Smooth muscle cell (in vitro differentiated cells): ENCODE measurements around the gene SPRN. TPM values are rescaled to one million over a fixed set of nuclear protein-coding genes. Genes with fewer than 3 reads are reported as not detected.
A peak's percentile ranks its signal among the peaks of the same experiment; 100 is the strongest.

ENCODE experiments used
- DNase-seq: peaks from one replicate; lab custom pipeline; 2025; ENCODE audit not compliant: unreplicated experiment; lab: John Stamatoyannopoulos, UW
- H2AFZ ChIP-seq: fragments of 200-600 bp; sonication (generic); 2 replicates; pipeline ENCODE4 v1.6.0; 2016; ENCODE audit warnings: antibody characterized with exemption, low read depth, mild to moderate bottlenecking
- H3F3A ChIP-seq: fragments of 200-600 bp; sonication (generic); 2 replicates; pipeline ENCODE4 v1.6.0; 2017; ENCODE audit warnings: antibody characterized with exemption, low read depth
- H3K27ac ChIP-seq: fragments of 200-600 bp; sonication (generic); 2 replicates; pipeline ENCODE4 v1.5.1; 2016; ENCODE audit warnings: low read depth, mild to moderate bottlenecking
- H3K27me3 ChIP-seq: fragments of 200-600 bp; sonication (generic); 2 replicates; pipeline ENCODE4 v1.6.1; 2016; ENCODE audit warnings: low read depth, mild to moderate bottlenecking
- H3K36me3 ChIP-seq: fragments of 200-600 bp; sonication (generic); 2 replicates; pipeline ENCODE4 v1.5.1; 2016; ENCODE audit warnings: low read depth
- H3K4me1 ChIP-seq: fragments of 200-600 bp; sonication (generic); 2 replicates; pipeline ENCODE4 v1.5.1; 2016; ENCODE audit warnings: low read depth
- H3K4me2 ChIP-seq: fragments of 200-600 bp; sonication (generic); 2 replicates; pipeline ENCODE4 v1.6.0; 2016; ENCODE audit warnings: mild to moderate bottlenecking
- H3K4me3 ChIP-seq: fragments of 200-600 bp; sonication (generic); 2 replicates; pipeline ENCODE4 v1.5.1; 2016; ENCODE audit warnings: mild to moderate bottlenecking
- H3K79me2 ChIP-seq: fragments of 200-600 bp; sonication (generic); 2 replicates; pipeline ENCODE4 v1.6.0; 2016; ENCODE audit warnings: low read depth, mild to moderate bottlenecking
- H3K9ac ChIP-seq: fragments of 200-600 bp; sonication (generic); 2 replicates; pipeline ENCODE4 v1.6.0; 2016; ENCODE audit warnings: low read depth
- H3K9me3 ChIP-seq: fragments of 200-600 bp; sonication (generic); replicated peaks from 2 replicates; pipeline ENCODE4 v1.5.1; 2016; ENCODE audit warnings: low read depth
- H4K20me1 ChIP-seq: fragments of 200-600 bp; sonication (generic); 2 replicates; pipeline ENCODE4 v1.6.0; 2016; ENCODE audit warnings: low read depth
- CTCF ChIP-seq: fragments of 200-600 bp; sonication (generic); IDR thresholded peaks from 2 replicates; pipeline ENCODE4 v1.5.1; 2017; ENCODE audit warnings: borderline replicate concordance, mild to moderate bottlenecking, antibody characterized with exemption; ENCODE audit not compliant: insufficient read depth, poor library complexity, severe bottlenecking
- WGBS: methylation state at CpG from one replicate; pipeline ENCODE4 v1.1.7; 2016; ENCODE audit warnings: low lambda C conversion rate; 5-methylcytosine and 5-hydroxymethylcytosine counted together
- polyA plus RNA-seq: library from polyadenylated mRNA; unstranded; fragments of >200 nt; fragmentation: Nextera tagmentation; extraction: Ambion mirVana; gene quantifications from 2 replicates; pipeline ENCODE4 v1.2.1, GENCODE V29; 2016
- total RNA-seq: library from RNA; depleted of rRNA; stranded (reverse); fragments of >200 nt; gene quantifications from 2 replicates; pipeline ENCODE4 v1.2.3, GENCODE V29; 2014

SPRN gene
- total and polyA plus RNA-seq, 2 experiments from 2014 or later, result 0.13 to 1.00 TPM

GRCh38 chr10:133393401-133394063, 30.9 kb downstream of the SPRN start:
- peak overlapping the region; percentile 67 for H2AFZ ChIP-seq
- no peak overlapping the region for H3K9ac ChIP-seq
- peaks cover 36% of the 10 kb centered on the region for H3K79me2 ChIP-seq
- no peak for DNase-seq
- 28% methylated on average over 27 of the region's 27 CpGs for WGBS
- no peaks in the 10 kb centered on the region for H3K36me3 ChIP-seq
- H4K20me1 ChIP-seq, result no peaks in the 10 kb centered on the region
- H3K4me2 ChIP-seq, result peak overlapping the region; percentile 91
- H3K4me3 ChIP-seq, result peak overlapping the region; percentile 75
- H3K27ac ChIP-seq, result no peak overlapping the region
- no peaks in the 10 kb centered on the region for H3K27me3 ChIP-seq
- H3F3A ChIP-seq, result no peaks in the 10 kb centered on the region
- no peaks in the 10 kb centered on the region for H3K9me3 ChIP-seq
- no peaks in the 10 kb centered on the region for H3K4me1 ChIP-seq
- TF ChIP-seq CTCF, result no peak

DNA sequence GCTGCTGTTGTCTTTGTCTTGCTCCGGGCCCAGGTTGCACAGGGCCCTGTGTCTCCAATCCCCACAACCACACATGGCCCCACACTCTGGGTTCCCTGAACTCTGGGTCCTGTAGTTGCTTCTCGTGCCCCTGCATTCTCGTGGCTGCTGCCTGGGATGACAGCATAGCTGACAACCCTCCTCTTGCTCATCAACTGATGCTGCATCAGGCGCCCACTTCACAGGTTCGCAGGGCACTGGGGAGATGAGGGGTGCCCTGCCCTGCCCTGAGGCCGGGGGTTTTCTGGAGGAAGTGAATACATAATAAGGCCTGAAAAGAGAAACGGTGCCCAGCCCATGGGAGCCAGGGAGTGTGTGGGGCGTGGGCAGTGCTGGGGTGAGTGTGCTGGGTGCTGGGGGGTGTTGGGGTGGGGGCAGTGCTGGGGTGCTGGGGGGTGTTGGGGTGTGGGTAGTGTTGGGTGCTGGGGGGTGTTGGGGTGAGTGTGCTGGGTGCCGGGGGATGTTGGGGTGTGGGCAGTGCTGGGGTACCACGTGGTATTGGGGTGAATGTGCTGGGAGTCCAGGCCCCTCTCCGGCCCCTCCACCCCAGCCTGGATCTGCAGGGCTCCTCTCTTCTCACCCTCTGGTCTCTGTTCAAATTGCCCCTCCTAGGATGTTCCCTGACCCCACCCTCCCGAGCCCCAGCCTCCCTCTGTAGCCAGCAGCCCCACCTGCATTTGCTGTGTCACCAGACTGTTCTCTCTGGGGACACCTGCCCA, 32.5 kb downstream of the SPRN start:
- Histone ChIP-seq H3K27ac (no peak overlapping the region), H3F3A (no peaks in the 10 kb centered on the region)

GRCh38 chr10:133391249-133391635, 33.2 kb downstream of the SPRN start:
- no peak overlapping the region for H3K4me2 ChIP-seq
- no peaks in the 10 kb centered on the region for H3K4me1 ChIP-seq
- no peaks in the 10 kb centered on the region for H3K9me3 ChIP-seq
- no peak overlapping the region for H2AFZ ChIP-seq
- H3K79me2 ChIP-seq, result peaks cover 19% of the 10 kb centered on the region
- H4K20me1 ChIP-seq, result no peaks in the 10 kb centered on the region
- no peak overlapping the region for H3K9ac ChIP-seq
- no peak overlapping the region for H3K4me3 ChIP-seq
- H3K27ac ChIP-seq, result no peak overlapping the region
- no peaks in the 10 kb centered on the region for H3K27me3 ChIP-seq
- 97% methylated on average over 12 of the region's 12 CpGs for WGBS
- no peak for DNase-seq
- TF ChIP-seq CTCF, result no peak
- no peaks in the 10 kb centered on the region for H3K36me3 ChIP-seq
- H3F3A ChIP-seq, result no peaks in the 10 kb centered on the region

More for the DNA sequence above, 32.5 kb downstream of the SPRN start:
- no peaks in the 10 kb centered on the region for H4K20me1 ChIP-seq
- no peak for TF ChIP-seq CTCF
- no peak for DNase-seq
- H3K9ac ChIP-seq, result no peak overlapping the region
- no peak overlapping the region for H3K4me3 ChIP-seq
- no peaks in the 10 kb centered on the region for H3K27me3 ChIP-seq
- peaks cover 26% of the 10 kb centered on the region for H3K79me2 ChIP-seq
- H2AFZ ChIP-seq, result no peak overlapping the region
- no peaks in the 10 kb centered on the region for H3K36me3 ChIP-seq
- WGBS, result 93% methylated on average over 9 of the region's 12 CpGs
- H3K4me2 ChIP-seq, result no peak overlapping the region
- no peaks in the 10 kb centered on the region for H3K9me3 ChIP-seq
- no peaks in the 10 kb centered on the region for H3K4me1 ChIP-seq
